ENCODE results near the gene RINT1. TPM values are rescaled to one million over a fixed set of nuclear protein-coding genes. Genes with fewer than 3 reads are reported as not detected.
A peak's percentile ranks its signal among the peaks of the same experiment; 100 is the strongest.

Gene RINT1
- total and polyA plus RNA-seq, 2 of the 13 experiments (the other 11 are each of a cell fraction or from before 2014, with no cell fraction given), result 14.7 to 19.3 TPM

DNA sequence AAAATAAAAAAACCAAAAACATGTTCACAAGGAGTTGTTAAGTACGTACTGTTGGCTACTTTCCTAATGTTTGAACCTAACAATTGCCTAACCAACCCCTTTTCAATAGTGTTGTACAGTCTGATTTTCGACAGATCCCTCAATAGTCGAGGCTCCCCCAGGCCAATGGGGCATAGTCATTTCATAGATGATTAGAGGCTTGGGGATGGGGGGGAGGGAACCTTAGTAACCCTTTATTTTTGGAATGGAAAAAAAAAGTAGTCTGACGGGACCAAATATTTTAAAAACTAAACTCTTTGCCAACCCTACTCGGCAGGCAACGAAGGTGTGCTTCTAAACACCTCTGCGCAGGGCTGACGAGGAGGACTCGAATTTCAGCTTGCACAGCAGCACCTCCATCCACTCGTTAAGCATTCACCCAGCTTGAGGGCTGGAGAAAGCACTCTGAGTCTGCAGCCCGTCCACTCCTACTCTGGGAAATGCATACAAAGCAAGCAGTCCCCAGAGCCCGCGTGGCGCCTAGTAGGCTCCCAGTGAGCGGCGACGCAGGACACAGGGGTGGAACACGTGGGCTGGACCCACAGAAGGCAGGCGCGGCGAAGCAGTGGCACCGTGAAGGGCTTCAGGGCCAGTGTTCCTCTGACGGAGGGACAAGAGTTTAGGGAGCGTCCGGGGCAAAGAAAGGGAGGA, 10.8 kb upstream of the RINT1 start (continued):
- TF ChIP-seq, protein P1, sequence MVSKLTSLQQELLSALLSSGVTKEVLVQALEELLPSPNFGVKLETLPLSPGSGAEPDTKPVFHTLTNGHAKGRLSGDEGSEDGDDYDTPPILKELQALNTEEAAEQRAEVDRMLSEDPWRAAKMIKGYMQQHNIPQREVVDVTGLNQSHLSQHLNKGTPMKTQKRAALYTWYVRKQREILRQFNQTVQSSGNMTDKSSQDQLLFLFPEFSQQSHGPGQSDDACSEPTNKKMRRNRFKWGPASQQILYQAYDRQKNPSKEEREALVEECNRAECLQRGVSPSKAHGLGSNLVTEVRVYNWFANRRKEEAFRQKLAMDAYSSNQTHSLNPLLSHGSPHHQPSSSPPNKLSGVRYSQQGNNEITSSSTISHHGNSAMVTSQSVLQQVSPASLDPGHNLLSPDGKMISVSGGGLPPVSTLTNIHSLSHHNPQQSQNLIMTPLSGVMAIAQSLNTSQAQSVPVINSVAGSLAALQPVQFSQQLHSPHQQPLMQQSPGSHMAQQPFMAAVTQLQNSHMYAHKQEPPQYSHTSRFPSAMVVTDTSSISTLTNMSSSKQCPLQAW (CRISPR knock-in tag; IDR thresholded peaks at IDR 0.05), result no peak
- TF ChIP-seq, protein P2, sequence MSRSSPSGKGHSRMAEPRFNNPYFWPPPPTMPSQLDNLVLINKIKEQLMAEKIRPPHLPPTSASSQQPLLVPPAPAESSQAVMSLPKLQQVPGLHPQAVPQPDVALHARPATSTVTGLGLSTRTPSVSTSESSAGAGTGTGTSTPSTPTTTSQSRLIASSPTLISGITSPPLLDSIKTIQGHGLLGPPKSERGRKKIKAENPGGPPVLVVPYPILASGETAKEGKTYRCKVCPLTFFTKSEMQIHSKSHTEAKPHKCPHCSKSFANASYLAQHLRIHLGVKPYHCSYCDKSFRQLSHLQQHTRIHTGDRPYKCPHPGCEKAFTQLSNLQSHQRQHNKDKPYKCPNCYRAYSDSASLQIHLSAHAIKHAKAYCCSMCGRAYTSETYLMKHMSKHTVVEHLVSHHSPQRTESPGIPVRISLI (CRISPR knock-in tag; IDR thresholded peaks at IDR 0.05; ENCODE audit: borderline replicate concordance), result no peak
- TF ChIP-seq RORA (CRISPR knock-in tag; IDR thresholded peaks at IDR 0.05) (no peak), ZNF782 (CRISPR knock-in tag; IDR thresholded peaks at IDR 0.05; ENCODE audit: borderline replicate concordance) (no peak), CREM (IDR thresholded peaks at IDR 0.05) (no peak), CREM (CRISPR knock-in tag; IDR thresholded peaks at IDR 0.05) (no peak), ZNF883 (CRISPR knock-in tag; IDR thresholded peaks at IDR 0.05; ENCODE audit: not compliant biosample characterization) (no peak), SOX6 (IDR thresholded peaks at IDR 0.05) (no peak), SOX6 (CRISPR knock-in tag; IDR thresholded peaks at IDR 0.05) (no peak), HNRNPLL (IDR thresholded peaks at IDR 0.05; ENCODE audit: low read depth, low read length, poor library complexity, severe bottlenecking) (no peak), YY1 (IDR thresholded peaks at IDR 0.05; ENCODE audit: insufficient read depth, insufficient replicate concordance, low read depth, low read length) (no peak), NR2C2 (CRISPR knock-in tag; IDR thresholded peaks at IDR 0.05; ENCODE audit: borderline replicate concordance) (0 out of 2 replicates have a peak, but pooled peaks have one; percentile 30), MAFG (CRISPR knock-in tag; IDR thresholded peaks at IDR 0.05) (no peak), ZFX (CRISPR knock-in tag; IDR thresholded peaks at IDR 0.05; ENCODE audit: low read depth) (no peak)
- TF ChIP-seq, protein P3, sequence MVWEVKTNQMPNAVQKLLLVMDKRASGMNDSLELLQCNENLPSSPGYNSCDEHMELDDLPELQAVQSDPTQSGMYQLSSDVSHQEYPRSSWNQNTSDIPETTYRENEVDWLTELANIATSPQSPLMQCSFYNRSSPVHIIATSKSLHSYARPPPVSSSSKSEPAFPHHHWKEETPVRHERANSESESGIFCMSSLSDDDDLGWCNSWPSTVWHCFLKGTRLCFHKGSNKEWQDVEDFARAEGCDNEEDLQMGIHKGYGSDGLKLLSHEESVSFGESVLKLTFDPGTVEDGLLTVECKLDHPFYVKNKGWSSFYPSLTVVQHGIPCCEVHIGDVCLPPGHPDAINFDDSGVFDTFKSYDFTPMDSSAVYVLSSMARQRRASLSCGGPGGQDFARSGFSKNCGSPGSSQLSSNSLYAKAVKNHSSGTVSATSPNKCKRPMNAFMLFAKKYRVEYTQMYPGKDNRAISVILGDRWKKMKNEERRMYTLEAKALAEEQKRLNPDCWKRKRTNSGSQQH (CRISPR knock-in tag; IDR thresholded peaks at IDR 0.05; ENCODE audit: low read depth), result no peak
- TF ChIP-seq, protein P4, sequence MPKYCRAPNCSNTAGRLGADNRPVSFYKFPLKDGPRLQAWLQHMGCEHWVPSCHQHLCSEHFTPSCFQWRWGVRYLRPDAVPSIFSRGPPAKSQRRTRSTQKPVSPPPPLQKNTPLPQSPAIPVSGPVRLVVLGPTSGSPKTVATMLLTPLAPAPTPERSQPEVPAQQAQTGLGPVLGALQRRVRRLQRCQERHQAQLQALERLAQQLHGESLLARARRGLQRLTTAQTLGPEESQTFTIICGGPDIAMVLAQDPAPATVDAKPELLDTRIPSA (CRISPR knock-in tag; IDR thresholded peaks at IDR 0.05; ENCODE audit: borderline replicate concordance), result no peak
- TF ChIP-seq, protein P5, sequence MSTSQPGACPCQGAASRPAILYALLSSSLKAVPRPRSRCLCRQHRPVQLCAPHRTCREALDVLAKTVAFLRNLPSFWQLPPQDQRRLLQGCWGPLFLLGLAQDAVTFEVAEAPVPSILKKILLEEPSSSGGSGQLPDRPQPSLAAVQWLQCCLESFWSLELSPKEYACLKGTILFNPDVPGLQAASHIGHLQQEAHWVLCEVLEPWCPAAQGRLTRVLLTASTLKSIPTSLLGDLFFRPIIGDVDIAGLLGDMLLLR (CRISPR knock-in tag; IDR thresholded peaks at IDR 0.05), result peak; percentile 43; the same call in 1 of the 2 replicates
- TF ChIP-seq, protein P6, sequence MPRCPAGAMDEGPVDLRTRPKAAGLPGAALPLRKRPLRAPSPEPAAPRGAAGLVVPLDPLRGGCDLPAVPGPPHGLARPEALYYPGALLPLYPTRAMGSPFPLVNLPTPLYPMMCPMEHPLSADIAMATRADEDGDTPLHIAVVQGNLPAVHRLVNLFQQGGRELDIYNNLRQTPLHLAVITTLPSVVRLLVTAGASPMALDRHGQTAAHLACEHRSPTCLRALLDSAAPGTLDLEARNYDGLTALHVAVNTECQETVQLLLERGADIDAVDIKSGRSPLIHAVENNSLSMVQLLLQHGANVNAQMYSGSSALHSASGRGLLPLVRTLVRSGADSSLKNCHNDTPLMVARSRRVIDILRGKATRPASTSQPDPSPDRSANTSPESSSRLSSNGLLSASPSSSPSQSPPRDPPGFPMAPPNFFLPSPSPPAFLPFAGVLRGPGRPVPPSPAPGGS (CRISPR knock-in tag; IDR thresholded peaks at IDR 0.05), result no peak
- TF ChIP-seq, protein P7, sequence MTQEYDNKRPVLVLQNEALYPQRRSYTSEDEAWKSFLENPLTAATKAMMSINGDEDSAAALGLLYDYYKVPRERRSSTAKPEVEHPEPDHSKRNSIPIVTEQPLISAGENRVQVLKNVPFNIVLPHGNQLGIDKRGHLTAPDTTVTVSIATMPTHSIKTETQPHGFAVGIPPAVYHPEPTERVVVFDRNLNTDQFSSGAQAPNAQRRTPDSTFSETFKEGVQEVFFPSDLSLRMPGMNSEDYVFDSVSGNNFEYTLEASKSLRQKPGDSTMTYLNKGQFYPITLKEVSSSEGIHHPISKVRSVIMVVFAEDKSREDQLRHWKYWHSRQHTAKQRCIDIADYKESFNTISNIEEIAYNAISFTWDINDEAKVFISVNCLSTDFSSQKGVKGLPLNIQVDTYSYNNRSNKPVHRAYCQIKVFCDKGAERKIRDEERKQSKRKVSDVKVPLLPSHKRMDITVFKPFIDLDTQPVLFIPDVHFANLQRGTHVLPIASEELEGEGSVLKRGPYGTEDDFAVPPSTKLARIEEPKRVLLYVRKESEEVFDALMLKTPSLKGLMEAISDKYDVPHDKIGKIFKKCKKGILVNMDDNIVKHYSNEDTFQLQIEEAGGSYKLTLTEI (CRISPR knock-in tag; conservative IDR thresholded peaks at IDR 0.05), result no peak
- TF ChIP-seq, protein P8, sequence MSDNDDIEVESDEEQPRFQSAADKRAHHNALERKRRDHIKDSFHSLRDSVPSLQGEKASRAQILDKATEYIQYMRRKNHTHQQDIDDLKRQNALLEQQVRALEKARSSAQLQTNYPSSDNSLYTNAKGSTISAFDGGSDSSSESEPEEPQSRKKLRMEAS (IDR thresholded peaks at IDR 0.05), result peak; percentile 83
